Measurements from ENCODE around the gene VPS50.

GRCh38 chr7:93409324-93409723, 177.2 kb downstream of the VPS50 start:
- TF ChIP-seq, protein P1, sequence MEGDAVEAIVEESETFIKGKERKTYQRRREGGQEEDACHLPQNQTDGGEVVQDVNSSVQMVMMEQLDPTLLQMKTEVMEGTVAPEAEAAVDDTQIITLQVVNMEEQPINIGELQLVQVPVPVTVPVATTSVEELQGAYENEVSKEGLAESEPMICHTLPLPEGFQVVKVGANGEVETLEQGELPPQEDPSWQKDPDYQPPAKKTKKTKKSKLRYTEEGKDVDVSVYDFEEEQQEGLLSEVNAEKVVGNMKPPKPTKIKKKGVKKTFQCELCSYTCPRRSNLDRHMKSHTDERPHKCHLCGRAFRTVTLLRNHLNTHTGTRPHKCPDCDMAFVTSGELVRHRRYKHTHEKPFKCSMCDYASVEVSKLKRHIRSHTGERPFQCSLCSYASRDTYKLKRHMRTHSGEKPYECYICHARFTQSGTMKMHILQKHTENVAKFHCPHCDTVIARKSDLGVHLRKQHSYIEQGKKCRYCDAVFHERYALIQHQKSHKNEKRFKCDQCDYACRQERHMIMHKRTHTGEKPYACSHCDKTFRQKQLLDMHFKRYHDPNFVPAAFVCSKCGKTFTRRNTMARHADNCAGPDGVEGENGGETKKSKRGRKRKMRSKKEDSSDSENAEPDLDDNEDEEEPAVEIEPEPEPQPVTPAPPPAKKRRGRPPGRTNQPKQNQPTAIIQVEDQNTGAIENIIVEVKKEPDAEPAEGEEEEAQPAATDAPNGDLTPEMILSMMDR (IDR thresholded peaks at IDR 0.05), result no peak
- TF ChIP-seq EZH2 (IDR thresholded peaks at IDR 0.05; ENCODE audit: borderline replicate concordance, insufficient read depth, low read depth, low read length, poor library complexity, severe bottlenecking), result no peak
